Measurements from ENCODE around the gene PSME2. TPM values are rescaled to one million over a fixed set of nuclear protein-coding genes. Genes with fewer than 3 reads are reported as not detected.

PSME2 gene
- total RNA-seq, 1 experiment from 2014 or later: 288 TPM

DNA sequence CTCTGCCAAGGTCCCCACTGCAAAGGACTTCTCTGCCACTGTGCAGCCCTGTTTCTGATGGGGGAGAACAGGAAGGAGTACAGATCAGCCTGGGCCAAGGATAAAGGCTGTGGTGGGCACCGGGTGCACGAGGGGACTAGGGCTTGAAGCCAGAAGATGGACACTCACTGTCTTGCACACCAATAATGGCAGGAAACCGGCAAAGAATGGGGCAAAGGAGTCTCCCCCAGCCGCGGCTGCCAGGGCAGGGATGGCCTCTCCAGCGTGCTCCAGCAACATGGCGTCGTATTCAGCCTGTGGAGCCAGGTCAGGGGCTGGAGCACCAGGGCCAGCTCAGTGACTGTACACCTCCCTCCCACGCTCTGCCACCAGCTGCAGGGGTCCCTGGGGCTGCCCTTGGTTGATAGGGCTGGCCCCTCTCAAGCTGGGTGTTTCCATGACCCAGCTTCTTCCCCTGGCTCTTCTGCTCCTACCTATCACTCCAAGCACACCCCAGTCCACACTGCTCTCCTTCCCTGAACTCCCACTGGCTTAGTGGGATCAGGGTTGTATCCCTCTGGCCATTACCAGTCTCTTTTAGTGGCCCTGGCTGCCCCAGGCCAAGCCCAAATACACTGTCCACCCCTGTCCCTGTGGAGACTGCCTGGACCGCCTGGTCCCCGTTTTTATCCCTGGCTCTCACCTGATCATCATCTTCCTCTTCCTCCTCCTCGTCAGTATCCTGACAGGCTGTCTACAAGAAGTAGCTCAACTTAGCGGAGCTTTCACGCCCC is 35.9 kb upstream of the PSME2 start:
- Mint-ChIP-seq H3K4me1 (ENCODE audit: low read depth, unreplicated experiment) (peaks cover 5% of the 10 kb centered on the region), H3K27me3 (ENCODE audit: unreplicated experiment) (no peaks in the 10 kb centered on the region), H3K9me3 (ENCODE audit: low read depth, unreplicated experiment) (no peaks in the 10 kb centered on the region), H3K4me3 (ENCODE audit: low read depth, unreplicated experiment) (no peak overlapping the region), H3K27ac (ENCODE audit: unreplicated experiment) (peak overlapping the region; percentile 13), H3K36me3 (ENCODE audit: insufficient read depth, unreplicated experiment) (peaks cover 72% of the 10 kb centered on the region)
- BruUV-seq (replicated peaks): no TSS peak
- no peak for TF ChIP-seq CTCF (IDR thresholded peaks at IDR 0.05; ENCODE audit: unreplicated experiment)
- CTCF ChIA-PET: no interaction called here
- intact Hi-C loops (cut with micrococcal nuclease; ENCODE audit: unreplicated experiment): no loop called here
- no peak for DNase-seq

- CTCF ChIA-PET: no interaction called here
- H3K4me1 Mint-ChIP-seq (ENCODE audit: low read depth, unreplicated experiment): no peaks in the 10 kb centered on the region
- no peak overlapping the region for H3K27ac Mint-ChIP-seq (ENCODE audit: unreplicated experiment)
Observed at GRCh38 chr14:24181371-24182077, 35.1 kb upstream of the PSME2 start.

DNA sequence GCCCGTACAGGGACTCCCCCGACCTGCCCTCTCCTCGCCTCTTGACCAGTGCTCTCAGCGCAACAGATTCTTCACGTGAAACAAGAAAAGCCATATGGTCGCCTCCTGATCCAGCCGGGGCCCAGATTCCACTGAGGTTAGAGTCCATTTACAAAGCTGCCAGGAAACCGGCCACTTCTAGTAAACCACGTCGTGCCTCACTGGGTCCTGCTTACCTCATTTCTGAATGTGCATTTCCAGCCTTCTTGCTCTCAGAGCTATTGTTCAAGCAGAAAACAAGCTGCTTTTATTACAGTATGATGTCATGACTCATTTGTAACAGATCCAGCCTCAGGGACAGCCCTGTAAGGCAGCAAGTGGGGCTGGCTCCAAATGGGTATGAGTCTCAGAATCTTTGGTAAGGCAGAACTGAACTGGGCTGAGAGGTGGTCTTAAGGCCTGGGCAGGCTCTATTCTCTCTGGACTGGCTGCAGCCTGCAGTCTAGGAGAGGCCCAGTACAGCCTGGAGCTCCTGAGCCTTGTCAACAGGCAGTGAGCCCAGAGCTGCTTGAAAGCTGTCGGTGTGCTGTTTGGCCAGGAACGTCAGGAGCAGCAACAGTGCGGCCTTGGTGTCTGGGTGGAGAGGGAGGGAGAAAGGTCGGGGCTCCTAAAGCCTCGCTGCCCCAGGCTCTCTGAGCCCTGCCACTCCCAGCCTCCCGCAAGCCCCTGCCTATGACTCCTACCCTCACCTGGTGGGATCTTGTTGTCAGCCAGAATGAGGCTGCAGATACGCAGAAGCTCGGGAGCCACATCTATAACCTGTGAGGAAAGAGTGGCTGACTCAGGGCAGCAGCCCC is 33.8 kb upstream of the PSME2 start:
- no peak for DNase-seq
- H3K27ac Mint-ChIP-seq (ENCODE audit: unreplicated experiment): no peak overlapping the region

More at GRCh38 chr14:24181371-24182077, 35.1 kb upstream of the PSME2 start:
- intact Hi-C loops (cut with micrococcal nuclease; ENCODE audit: unreplicated experiment): no loop called here
- no TSS peak for BruUV-seq (replicated peaks)
- no peak overlapping the region for H3K4me3 Mint-ChIP-seq (ENCODE audit: low read depth, unreplicated experiment)
- DNase-seq: no peak
- no peaks in the 10 kb centered on the region for H3K27me3 Mint-ChIP-seq (ENCODE audit: unreplicated experiment)
- H3K36me3 Mint-ChIP-seq (ENCODE audit: insufficient read depth, unreplicated experiment): peaks cover 72% of the 10 kb centered on the region
- no peaks in the 10 kb centered on the region for H3K9me3 Mint-ChIP-seq (ENCODE audit: low read depth, unreplicated experiment)
- no peak for TF ChIP-seq CTCF (IDR thresholded peaks at IDR 0.05; ENCODE audit: unreplicated experiment)

More for the DNA sequence above, 33.8 kb upstream of the PSME2 start:
- Mint-ChIP-seq H3K4me1 (ENCODE audit: low read depth, unreplicated experiment) (no peaks in the 10 kb centered on the region), H3K36me3 (ENCODE audit: insufficient read depth, unreplicated experiment) (peaks cover 63% of the 10 kb centered on the region), H3K27me3 (ENCODE audit: unreplicated experiment) (no peaks in the 10 kb centered on the region), H3K9me3 (ENCODE audit: low read depth, unreplicated experiment) (no peaks in the 10 kb centered on the region), H3K4me3 (ENCODE audit: low read depth, unreplicated experiment) (no peak overlapping the region)
- no TSS peak for BruUV-seq (replicated peaks)
- CTCF ChIA-PET: no interaction called here
- intact Hi-C loops (cut with micrococcal nuclease; ENCODE audit: unreplicated experiment): no loop called here
- TF ChIP-seq CTCF (IDR thresholded peaks at IDR 0.05; ENCODE audit: unreplicated experiment): no peak
